Measurements from ENCODE around the gene TMEM94. TPM values are rescaled to one million over a fixed set of nuclear protein-coding genes. Genes with fewer than 3 reads are reported as not detected.

TMEM94 gene
- total and polyA plus RNA-seq, 2 of the 13 experiments (the other 11 are each of a cell fraction or from before 2014, with no cell fraction given), result 32.6 to 134 TPM

GRCh38 chr17:75515496-75516254 lies 59.2 kb downstream of the TMEM94 start, which contains the start of gene CASKIN2 (continued):
- TF ChIP-seq PHB2 (IDR thresholded peaks at IDR 0.05; ENCODE audit: partially characterized antibody), result no peak
- peak; percentile 87 for TF ChIP-seq KDM4B (CRISPR knock-in tag; IDR thresholded peaks at IDR 0.05)
- TF ChIP-seq MAX (IDR thresholded peaks at IDR 0.05), result peak; percentile 83; the same call in 1 of the 2 replicates
- TF ChIP-seq ZNF232 (CRISPR knock-in tag; IDR thresholded peaks at IDR 0.05; ENCODE audit: borderline replicate concordance), result peak; percentile 87
- peak; percentile 82 for TF ChIP-seq HINFP (CRISPR knock-in tag; IDR thresholded peaks at IDR 0.05; ENCODE audit: low read depth)
- TF ChIP-seq ZMYM2 (CRISPR knock-in tag; IDR thresholded peaks at IDR 0.05), result 0 out of 2 replicates have a peak, but pooled peaks have one; percentile 67
- no peak for TF ChIP-seq ZNF496 (CRISPR knock-in tag; IDR thresholded peaks at IDR 0.05; ENCODE audit: insufficient replicate concordance)
- peak; percentile 64; the same call in 1 of the 2 replicates for TF ChIP-seq CENPT (CRISPR knock-in tag; IDR thresholded peaks at IDR 0.05; ENCODE audit: low read depth)
- peak; percentile 97; the same call in 1 of the 2 replicates for TF ChIP-seq ZNF572 (CRISPR knock-in tag; IDR thresholded peaks at IDR 0.05)
- no peak for TF ChIP-seq FOXA1 (IDR thresholded peaks at IDR 0.05)
- peak; percentile 60; the same call in 1 of the 2 replicates for TF ChIP-seq FOXA1 (CRISPR knock-in tag; IDR thresholded peaks at IDR 0.05)
- peak; percentile 86; the same call in 1 of the 2 replicates for TF ChIP-seq ZNF816 (CRISPR knock-in tag; IDR thresholded peaks at IDR 0.05; ENCODE audit: borderline replicate concordance)
- TF ChIP-seq NR2C2 (CRISPR knock-in tag; IDR thresholded peaks at IDR 0.05; ENCODE audit: borderline replicate concordance), result peak; percentile 36; the same call in 1 of the 2 replicates
- TF ChIP-seq CREM (IDR thresholded peaks at IDR 0.05), result no peak
- TF ChIP-seq CREM (CRISPR knock-in tag; IDR thresholded peaks at IDR 0.05), result peak; percentile 39; the same call in 1 of the 2 replicates
- no peak for TF ChIP-seq PLRG1 (conservative IDR thresholded peaks at IDR 0.05)
- TF ChIP-seq AGO2 (optimal IDR thresholded peaks at IDR 0.05; ENCODE audit: low read depth, low read length), result no peak
- peak; percentile 69 for TF ChIP-seq TFDP2 (CRISPR knock-in tag; IDR thresholded peaks at IDR 0.05)
- TF ChIP-seq ZBTB1 (CRISPR knock-in tag; IDR thresholded peaks at IDR 0.05; ENCODE audit: borderline replicate concordance), result peak; percentile 76; the same call in 1 of the 2 replicates
- TF ChIP-seq FOXM1 (CRISPR knock-in tag; IDR thresholded peaks at IDR 0.05), result 0 out of 2 replicates have a peak, but pooled peaks have one; percentile 73
- TF ChIP-seq ZBTB20 (CRISPR knock-in tag; IDR thresholded peaks at IDR 0.05; ENCODE audit: borderline replicate concordance, low read depth), result peak; percentile 84; the same call in 1 of the 2 replicates
- TF ChIP-seq RARG (CRISPR knock-in tag; IDR thresholded peaks at IDR 0.05; ENCODE audit: low read depth), result peak; percentile 87; the same call in 1 of the 2 replicates
- no peak for TF ChIP-seq CCAR2 (optimal IDR thresholded peaks at IDR 0.05; ENCODE audit: low read depth, low read length)
- TF ChIP-seq ZNF383 (CRISPR knock-in tag; IDR thresholded peaks at IDR 0.05; ENCODE audit: borderline replicate concordance), result 0 out of 2 replicates have a peak, but pooled peaks have one; percentile 61
- TF ChIP-seq PTBP1 (IDR thresholded peaks at IDR 0.05; ENCODE audit: low read depth, low read length, poor library complexity, severe bottlenecking), result no peak
- no peak for TF ChIP-seq SRSF4 (IDR thresholded peaks at IDR 0.05; ENCODE audit: low read depth, low read length, poor library complexity, severe bottlenecking)
- no peak for TF ChIP-seq PHF5A (CRISPR knock-in tag; IDR thresholded peaks at IDR 0.05; ENCODE audit: low read depth, unreplicated experiment)
- peak; percentile 96 for TF ChIP-seq ZBTB7A (CRISPR knock-in tag; IDR thresholded peaks at IDR 0.05)
- TF ChIP-seq MED13 (CRISPR knock-in tag; IDR thresholded peaks at IDR 0.05), result peak; percentile 86; the same call in 1 of the 2 replicates

All from HepG2 (cell line).